OCI-LY1 (cell line): Measurements from ENCODE around the gene GLIS1.

Experiments
- H2AFZ ChIP-seq: fragments of 200-600 bp; sonication (generic), shearing (Covaris generic); 2 replicates; pipeline ENCODE4 v1.6.0; 2014; ENCODE audit warnings: antibody characterized with exemption, mild to moderate bottlenecking, low read length
- H3F3A ChIP-seq: fragments of 200-600 bp; sonication (generic), shearing (Covaris generic); 2 replicates; pipeline ENCODE4 v1.6.0; 2014; ENCODE audit warnings: mild to moderate bottlenecking, antibody characterized with exemption, low read length, moderate library complexity; ENCODE audit not compliant: insufficient read depth
- H3K27ac ChIP-seq: fragments of 200-600 bp; sonication (generic); 2 replicates; pipeline ENCODE4 v1.5.1; 2014; ENCODE audit warnings: low read length, mixed run types, mild to moderate bottlenecking, low read depth; ENCODE audit not compliant: poor library complexity, severe bottlenecking
- H3K27me3 ChIP-seq: fragments of 200-600 bp; sonication (generic); 2 replicates; pipeline ENCODE4 v1.6.0; 2014; ENCODE audit warnings: antibody characterized with exemption, mild to moderate bottlenecking, low read length, moderate library complexity; ENCODE audit not compliant: insufficient read depth
- H3K36me3 ChIP-seq: fragments of 200-600 bp; sonication (generic); 2 replicates; pipeline ENCODE4 v1.6.1; 2014; ENCODE audit warnings: mild to moderate bottlenecking, antibody characterized with exemption, low read length, moderate library complexity, mixed read lengths; ENCODE audit not compliant: insufficient read depth
- H3K4me1 ChIP-seq: fragments of 200-600 bp; sonication (generic); 2 replicates; pipeline ENCODE4 v1.5.1; 2014; ENCODE audit warnings: mild to moderate bottlenecking, low read length, moderate library complexity; ENCODE audit not compliant: insufficient read depth, severe bottlenecking
- H3K4me2 ChIP-seq: fragments of 200-600 bp; sonication (generic), shearing (Covaris generic); 2 replicates; pipeline ENCODE4 v1.6.1; 2014; ENCODE audit warnings: low read length
- H3K4me3 ChIP-seq: fragments of 200-600 bp; sonication (generic); 2 replicates; pipeline ENCODE4 v1.5.1; 2014; ENCODE audit warnings: low read length, low read depth, mild to moderate bottlenecking, mixed read lengths; ENCODE audit not compliant: poor library complexity, severe bottlenecking
- H3K79me2 ChIP-seq: fragments of 200-600 bp; shearing (Covaris generic); 2 replicates; pipeline ENCODE4 v1.6.1; 2016; ENCODE audit warnings: mixed run types, low read length, mixed read lengths; ENCODE audit not compliant: insufficient read depth
- H3K9ac ChIP-seq: fragments of 200-600 bp; sonication (generic), shearing (Covaris generic); 2 replicates; pipeline ENCODE4 v1.6.1; 2014; ENCODE audit warnings: mild to moderate bottlenecking, low read length, mixed read lengths
- H3K9me2 ChIP-seq: fragments of 200-600 bp; sonication (generic), shearing (Covaris generic); 2 replicates; pipeline ENCODE4 v1.6.1; 2014; ENCODE audit warnings: low read depth, mild to moderate bottlenecking, low read length, mixed read lengths
- H3K9me3 ChIP-seq: fragments of 200-600 bp; shearing (Covaris generic); 2 replicates; pipeline ENCODE4 v1.6.1; 2014; ENCODE audit warnings: low read length, mixed read lengths
- H4K20me1 ChIP-seq: fragments of 200-600 bp; sonication (generic), shearing (Covaris generic); 2 replicates; pipeline ENCODE4 v1.6.0; 2016; ENCODE audit warnings: mild to moderate bottlenecking, low read length; ENCODE audit not compliant: insufficient read depth
- CTCF ChIP-seq: fragments of 200-600 bp; sonication (generic), shearing (Covaris generic); IDR thresholded peaks from 2 replicates; pipeline ENCODE4 v1.5.1; 2017; ENCODE audit warnings: mild to moderate bottlenecking, antibody characterized with exemption, low read length, moderate library complexity, mixed read lengths
- EZH2 ChIP-seq: fragments of 200-600 bp; sonication (generic), shearing (Covaris generic); IDR thresholded peaks from 2 replicates; pipeline ENCODE4 v1.8.0; 2017; ENCODE audit warnings: borderline replicate concordance, mixed run types, mild to moderate bottlenecking, antibody characterized with exemption, low read length, moderate library complexity, mixed read lengths

The GLIS1 gene

GRCh38 chr1:53517821-53518352 is 221.1 kb downstream of the GLIS1 start:
- Histone ChIP-seq H3K4me1 (no peaks in the 10 kb centered on the region), H3K9me2 (no peaks in the 10 kb centered on the region), H3K9me3 (no peaks in the 10 kb centered on the region), H2AFZ (no peak overlapping the region), H3F3A (no peaks in the 10 kb centered on the region), H4K20me1 (no peaks in the 10 kb centered on the region), H3K4me3 (no peak overlapping the region), H3K9ac (no peak overlapping the region), H3K27ac (no peak overlapping the region), H3K27me3 (peaks cover 10% of the 10 kb centered on the region), H3K36me3 (no peaks in the 10 kb centered on the region), H3K4me2 (no peak overlapping the region), H3K79me2 (no peaks in the 10 kb centered on the region)
- TF ChIP-seq CTCF: no peak
- TF ChIP-seq EZH2: no peak

DNA sequence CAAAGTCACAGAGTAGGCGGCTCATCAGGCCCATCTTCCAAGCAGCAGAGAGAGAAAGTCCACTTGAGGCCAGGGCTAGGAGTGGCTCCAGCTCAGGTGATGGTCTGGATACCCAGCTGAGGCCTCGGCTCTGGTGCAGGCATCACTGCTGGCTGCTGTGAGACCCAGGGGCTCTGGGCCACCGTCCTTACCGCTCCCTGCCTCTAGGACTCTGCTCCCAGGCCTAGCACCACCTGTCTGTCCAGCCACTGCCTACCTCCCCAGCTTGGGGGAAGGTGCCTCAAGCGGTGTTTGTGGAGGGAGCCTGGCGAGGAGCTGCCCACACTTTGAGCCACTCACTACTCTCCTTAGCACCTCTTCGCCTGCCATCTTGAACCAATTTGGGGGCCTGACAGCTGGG is 221.9 kb downstream of the GLIS1 start:
- Histone ChIP-seq H3K9me3 (no peaks in the 10 kb centered on the region), H3K9me2 (no peaks in the 10 kb centered on the region), H4K20me1 (no peaks in the 10 kb centered on the region), H3K36me3 (no peaks in the 10 kb centered on the region), H3K9ac (no peak overlapping the region), H3K4me1 (no peaks in the 10 kb centered on the region), H3K27ac (no peak overlapping the region), H2AFZ (no peak overlapping the region), H3F3A (no peaks in the 10 kb centered on the region), H3K4me3 (no peak overlapping the region), H3K27me3 (peaks cover 10% of the 10 kb centered on the region), H3K79me2 (no peaks in the 10 kb centered on the region), H3K4me2 (no peak overlapping the region)
- TF ChIP-seq CTCF (no peak), EZH2 (no peak)

- Histone ChIP-seq H2AFZ (no peak overlapping the region), H4K20me1 (no peaks in the 10 kb centered on the region), H3K79me2 (no peaks in the 10 kb centered on the region), H3K9ac (no peak overlapping the region), H3K36me3 (no peaks in the 10 kb centered on the region), H3K4me3 (no peak overlapping the region), H3K4me2 (no peak overlapping the region), H3K9me3 (no peaks in the 10 kb centered on the region), H3K27ac (no peak overlapping the region), H3K9me2 (no peaks in the 10 kb centered on the region), H3F3A (no peaks in the 10 kb centered on the region), H3K4me1 (no peaks in the 10 kb centered on the region), H3K27me3 (peaks cover 10% of the 10 kb centered on the region)
- TF ChIP-seq CTCF: no peak
- TF ChIP-seq EZH2: no peak
Measured at GRCh38 chr1:53516181-53516580, 222.8 kb downstream of the GLIS1 start.
